GM19438 (cell line): ENCODE data around the gene HPS4.
"Not testable (repeated sequence)": the region's sequence is repeated elsewhere in the genome, so short reads cannot be mapped to it uniquely, and the experiment has no call there.

Experiments
- ATAC-seq: cut with Tn5 transposase; IDR thresholded peaks from one replicate; pipeline ENCODE4 v1.9.1; 2021; ENCODE audit warnings: low read depth; ENCODE audit not compliant: unreplicated experiment

Gene HPS4

DNA sequence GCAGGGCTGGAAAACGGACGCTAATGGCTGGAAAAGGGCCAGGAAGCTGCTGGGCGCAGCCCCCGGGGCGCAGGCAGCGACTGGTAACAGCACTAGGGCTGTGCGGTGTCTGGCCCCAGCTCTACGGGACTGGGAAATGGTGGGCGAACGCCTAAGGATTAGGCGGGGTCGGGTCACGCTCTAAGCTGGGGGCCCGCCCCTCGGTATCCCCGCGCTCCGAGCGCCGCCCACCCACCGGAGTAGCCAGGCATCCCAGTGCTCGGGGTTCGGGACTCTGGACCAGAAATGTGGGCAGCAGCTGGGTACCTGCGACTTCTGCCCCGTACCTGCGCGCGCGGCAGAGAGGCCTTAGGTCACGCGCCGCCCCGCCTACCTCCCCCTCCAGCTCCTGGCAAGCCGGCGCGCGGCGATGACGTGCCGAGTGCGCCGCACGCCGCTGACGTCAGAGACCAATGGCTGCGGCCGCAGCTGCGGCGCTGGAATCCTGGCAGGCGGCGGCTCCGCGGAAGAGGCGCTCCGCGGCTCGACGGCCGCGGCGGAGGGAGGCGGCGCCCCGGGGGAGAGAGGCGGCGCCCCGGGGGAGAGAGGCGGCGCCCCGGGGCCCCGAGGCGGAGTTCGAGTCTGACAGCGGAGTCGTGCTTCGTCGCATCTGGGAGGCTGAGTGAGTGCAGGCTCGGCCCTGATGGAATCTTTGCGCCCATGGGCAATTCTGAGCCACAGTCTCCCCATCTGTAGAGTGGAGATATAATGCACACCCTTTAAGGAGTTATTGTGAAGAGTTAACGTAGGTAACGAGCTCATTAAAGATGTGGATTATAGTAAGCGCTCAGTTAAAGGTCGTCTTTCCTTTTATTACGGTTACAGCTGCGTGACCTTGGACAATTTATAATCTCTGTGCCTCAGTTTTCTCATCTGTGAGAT is at the start of gene HPS4, which contains the start of gene SRRD:
HPS4 (minus strand) TSS at position 345 of the 921 bp plus-strand sequence. CDS start 2,021 bp downstream, outside the sequence.
SRRD (plus strand) TSS at position 439 of the 921 bp plus-strand sequence; CDS start at position 453, 14 bp downstream.
- peak; percentile 60 for ATAC-seq

DNA sequence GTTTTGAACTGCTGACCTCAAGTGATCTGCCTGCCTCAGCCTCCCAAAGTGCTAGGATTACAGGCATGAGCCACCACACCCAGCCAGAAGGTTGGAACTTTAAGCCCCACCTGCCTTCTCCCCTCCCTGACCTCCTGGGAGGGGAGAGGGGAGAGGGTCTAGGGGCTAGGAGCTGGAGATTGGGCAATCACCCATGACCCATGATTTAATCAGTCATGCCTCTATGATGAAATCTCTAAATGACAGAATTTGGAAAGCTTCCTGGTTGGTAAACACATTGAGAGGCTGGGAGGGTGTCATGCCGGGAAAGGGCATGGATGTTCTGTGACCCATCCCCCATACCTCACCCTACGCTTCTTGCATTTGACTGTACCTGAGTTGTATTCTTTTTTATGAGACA is 45.8 kb upstream of the HPS4 start:
- ATAC-seq: no peak

DNA sequence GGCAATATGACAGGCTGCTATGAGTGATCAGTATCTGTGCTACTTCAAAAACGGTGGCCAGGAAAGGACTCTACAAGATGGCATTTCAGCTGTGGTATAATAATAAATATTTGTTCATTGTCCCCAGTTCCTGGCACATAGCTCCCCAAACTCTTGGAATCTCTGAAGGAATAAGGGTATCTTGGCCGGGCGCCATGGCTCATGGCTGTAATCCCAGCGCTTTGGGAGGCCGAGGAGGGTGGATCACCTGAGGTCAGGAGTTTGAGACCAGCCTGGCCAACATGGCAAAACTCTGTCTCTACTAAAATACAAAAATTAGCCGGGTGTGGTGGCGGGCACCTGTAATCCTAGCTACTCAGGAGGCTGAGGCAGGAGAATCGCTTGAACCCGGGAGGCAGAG is 44.9 kb upstream of the HPS4 start:
- ATAC-seq: not testable (repeated sequence)

DNA sequence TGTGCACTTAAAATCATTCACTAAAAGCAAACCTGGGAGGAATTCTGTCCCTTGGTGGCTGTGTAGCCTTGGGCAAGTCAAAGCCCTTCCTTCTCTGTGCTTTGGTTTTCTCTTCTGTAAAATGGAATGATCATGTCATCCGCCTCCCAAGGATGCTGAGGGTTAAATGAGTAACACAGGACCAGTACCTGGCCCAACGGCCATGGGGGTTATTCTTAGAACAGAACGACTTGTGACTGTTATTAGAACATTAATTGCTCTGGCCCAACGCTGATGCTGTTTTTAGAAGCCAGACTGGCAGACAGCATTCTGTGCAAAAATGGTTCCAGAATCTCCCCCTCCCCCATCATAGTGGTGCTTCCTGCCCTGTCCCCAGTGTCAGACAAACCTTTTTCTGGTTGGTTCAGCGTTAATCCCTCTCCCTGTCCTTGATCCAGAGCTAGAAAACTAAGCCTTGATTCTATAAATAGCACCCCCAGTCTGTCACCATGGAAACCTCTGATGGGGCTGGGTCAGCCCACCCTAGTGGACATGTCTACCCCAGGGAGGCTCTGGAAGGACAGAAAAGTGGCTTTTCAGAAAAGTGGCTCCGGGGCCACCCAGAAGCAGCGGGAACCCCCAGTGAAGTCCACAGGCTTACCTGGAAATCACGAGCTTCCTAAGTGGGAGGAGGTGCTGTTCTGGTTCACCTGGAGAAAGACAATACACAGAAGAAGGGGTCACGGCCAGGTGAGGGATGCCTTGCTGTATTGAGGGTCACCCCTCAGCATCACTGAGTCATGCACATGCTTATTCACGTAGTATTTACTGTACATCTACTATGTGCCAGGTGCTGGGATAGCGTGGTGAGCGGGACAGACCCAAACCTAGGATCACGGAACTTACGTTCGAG is 44.2 kb upstream of the HPS4 start:
- no peak for ATAC-seq

DNA sequence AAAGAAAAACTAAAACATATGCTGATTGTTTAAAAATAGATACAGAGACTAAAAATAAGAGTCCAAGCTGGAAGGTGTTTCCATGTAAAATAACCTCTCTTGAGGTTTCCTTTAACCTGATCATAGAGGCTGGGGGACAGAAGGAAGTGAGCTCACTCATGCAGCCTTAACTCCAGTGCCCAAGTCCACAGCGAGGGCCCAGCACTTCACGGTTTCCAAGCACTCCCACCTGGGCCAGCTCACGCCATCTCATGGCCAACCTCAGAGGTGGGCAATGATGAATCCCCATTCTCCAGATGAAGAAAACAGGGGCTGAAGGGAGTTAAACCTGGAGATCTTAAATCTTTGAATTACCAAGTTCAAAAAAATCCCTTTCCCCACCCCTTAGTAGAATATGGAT is 43.6 kb upstream of the HPS4 start:
- ATAC-seq: no peak

DNA sequence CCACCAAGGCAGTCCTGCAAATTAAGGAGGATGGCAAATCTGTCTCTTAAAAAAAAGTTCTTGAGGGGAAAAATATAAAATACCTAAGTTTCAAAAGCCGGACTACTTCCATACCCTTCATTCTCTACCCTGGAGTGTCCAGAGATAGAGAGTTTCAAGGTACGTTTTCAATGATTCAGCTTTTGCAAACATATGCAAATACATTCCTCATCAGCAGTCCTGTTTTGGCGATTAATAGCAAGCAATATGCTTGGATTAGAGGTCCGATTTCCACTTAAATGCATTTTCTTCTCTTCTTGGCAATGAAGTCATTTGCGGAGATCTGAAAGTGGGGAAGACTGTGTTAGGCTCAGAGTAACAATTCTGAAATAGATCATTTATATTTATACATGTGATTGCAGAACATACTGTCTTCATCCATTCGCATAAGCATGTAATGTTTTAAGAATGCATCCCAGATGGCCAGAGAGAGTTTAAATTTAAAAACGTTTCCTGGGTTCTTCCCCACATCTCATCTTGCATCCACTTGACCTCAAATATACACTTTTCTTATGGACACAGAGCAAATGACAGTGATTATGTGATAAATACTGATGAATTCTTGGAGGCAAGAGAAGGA is 42.5 kb upstream of the HPS4 start:
- no peak for ATAC-seq

DNA sequence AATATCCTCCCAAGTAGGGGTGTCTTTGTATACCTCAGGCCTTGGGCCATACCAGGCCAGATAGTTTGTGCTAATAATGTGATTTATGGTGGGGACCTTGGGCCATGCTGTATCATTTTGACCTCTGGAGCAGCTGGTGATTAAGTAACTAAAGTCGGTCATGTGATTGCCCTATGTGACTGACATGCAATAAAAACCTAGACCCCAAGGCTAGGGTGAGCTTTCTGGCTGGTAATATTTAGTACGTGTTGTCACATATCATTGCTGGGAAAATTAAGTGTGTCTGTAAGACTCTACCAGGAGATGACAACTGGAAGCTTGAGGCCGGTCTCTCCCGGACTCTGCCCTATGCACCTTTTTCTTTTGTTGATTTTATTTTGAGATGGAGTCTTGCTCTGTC is 41.3 kb upstream of the HPS4 start:
- ATAC-seq: no peak

DNA sequence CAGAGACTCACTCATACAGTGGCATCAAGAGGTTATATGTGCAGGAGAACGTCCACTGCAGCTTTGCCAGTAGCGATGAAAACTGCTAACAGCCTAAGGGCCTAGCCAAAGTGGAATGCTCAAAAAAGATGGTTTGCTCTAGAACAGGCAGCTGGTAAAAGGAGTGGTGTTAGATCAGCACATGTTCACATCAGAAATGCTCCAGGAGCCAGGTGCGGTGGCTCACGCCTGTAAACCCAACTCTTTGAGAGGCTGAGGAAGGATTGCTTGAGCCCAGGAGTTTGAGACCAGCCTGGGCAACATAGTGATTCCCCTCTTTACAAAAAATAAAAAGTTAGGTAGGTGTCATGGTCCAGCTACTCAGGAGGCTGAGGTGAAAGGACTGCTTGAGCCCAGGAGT is 39.0 kb upstream of the HPS4 start:
- no peak for ATAC-seq

DNA sequence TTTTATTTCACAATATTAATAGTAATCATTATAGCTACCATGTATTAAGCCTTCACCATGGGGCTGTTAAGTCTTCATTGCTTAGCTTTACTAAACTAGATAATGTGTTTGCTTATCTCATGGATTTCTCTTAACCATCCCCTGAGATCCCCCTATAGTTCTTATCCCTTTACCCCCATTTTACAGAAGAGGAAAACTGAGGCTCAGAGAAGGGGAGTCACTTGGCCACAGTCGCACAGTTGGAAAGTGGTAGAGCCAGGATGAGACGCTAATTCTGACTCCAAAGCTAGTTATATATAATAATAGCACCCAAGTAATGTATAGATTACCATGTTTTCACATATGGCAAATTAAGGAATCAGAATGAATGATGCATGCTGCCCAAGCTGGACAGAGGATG is 38.4 kb upstream of the HPS4 start:
- no peak for ATAC-seq

DNA sequence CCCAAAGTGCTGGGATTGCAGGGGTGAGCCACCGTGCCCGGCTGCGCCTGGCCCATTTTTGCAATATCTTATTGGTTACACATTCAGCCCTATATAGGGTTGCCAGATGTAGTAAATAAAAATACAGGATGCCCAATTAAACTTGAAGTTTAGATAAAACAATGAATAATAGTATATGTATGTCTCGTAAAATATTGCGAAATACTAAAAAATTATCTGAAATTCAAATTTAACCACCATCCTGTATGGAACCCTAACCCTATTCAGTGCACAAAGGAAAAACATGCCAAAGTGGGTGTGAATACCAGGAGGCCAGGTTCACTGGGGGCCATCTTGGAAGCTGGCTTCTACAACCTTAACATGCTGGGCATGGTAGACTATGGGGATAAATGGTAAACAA is 33.8 kb upstream of the HPS4 start:
- ATAC-seq: no peak

DNA sequence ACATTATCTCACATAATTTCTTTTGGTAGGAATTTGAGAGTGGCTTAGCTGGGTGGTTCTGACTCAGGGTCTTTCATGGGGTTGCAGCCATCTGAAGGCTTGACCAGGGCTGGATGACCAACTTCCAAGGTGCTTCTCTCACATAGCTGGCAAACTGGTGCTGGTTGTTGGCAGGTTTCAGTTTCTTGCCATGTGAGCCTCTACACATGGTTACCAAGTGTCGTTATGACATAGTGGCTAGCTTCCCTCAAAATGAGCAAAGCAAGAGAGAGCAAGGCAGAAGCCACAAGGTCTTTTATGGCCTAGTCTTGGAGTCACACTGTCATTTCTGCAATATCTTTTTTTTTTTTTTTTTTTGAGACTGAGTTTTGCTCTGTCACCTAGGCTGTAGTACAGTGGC is 32.9 kb upstream of the HPS4 start:
- no peak for ATAC-seq

DNA sequence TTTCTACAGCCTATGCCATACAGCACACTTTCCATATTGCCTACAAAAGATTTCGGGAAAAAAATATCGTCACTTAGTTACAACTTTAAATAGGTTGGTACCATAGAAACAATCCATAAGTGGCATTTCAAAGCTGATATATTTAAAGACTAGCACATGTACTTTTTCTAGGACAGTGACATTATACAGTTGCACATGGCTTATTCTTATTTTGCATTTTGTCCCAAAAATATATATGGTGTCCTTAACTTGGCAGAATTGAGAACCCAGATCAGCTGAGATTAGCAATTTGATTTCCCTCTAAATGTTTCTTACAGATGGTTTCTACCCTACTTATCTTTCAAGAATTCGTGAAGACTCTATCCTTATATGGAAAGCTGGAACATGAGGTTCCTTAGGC is 32.3 kb upstream of the HPS4 start:
- no peak for ATAC-seq

DNA sequence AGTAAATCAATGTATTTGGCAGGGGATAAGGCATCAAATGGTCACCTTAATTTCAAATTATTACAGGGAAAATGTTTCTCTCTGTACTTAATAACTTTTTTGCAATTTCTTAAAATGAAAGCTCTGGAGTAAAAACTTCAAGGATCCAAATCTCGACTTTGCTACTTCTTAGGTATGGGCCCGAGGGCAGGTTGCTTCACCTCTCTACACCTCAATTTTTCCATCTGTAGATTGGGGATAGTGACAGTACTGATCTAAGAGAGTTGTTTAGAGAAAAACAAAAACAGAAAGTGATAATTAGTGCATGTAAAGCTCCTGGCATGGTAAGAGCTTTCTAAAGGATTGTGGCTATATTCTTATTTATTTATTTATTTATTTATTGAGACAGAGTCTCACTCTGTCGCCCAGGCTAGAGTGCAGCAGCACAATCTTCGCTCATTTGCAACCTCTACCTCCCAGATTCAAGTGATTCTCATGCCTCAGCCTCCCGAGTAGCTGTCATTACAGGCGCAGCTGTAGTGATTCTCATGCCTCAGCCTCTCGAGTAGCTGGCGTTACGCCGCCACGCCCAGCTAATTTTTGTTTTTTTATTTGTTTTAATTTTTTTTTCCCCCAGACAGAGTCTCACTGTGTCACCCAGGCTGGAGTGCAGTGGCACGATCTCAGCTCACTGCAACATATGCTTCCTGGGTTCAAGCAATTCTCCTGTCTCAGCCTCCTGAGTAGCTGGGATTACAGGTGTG is 31.0 kb upstream of the HPS4 start:
- no peak for ATAC-seq

DNA sequence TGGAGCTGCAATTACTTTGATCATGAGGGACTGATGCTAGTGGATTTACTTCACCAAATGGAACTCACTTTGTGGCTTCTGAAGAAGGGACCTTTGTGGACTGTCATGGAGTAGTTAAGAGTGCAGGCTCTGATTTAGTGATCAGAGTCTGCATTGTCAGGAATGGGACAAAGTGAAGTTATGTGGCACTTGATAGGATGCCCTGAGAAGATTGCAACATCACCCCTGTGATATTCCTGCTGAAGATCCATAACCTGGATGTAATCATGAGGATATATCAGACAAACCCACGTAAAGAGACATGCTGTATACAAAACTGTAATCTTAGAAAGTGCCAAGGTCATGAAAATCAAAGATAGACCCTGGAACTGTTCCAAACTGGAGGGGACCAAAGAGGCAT is 30.3 kb upstream of the HPS4 start:
- ATAC-seq: no peak

DNA sequence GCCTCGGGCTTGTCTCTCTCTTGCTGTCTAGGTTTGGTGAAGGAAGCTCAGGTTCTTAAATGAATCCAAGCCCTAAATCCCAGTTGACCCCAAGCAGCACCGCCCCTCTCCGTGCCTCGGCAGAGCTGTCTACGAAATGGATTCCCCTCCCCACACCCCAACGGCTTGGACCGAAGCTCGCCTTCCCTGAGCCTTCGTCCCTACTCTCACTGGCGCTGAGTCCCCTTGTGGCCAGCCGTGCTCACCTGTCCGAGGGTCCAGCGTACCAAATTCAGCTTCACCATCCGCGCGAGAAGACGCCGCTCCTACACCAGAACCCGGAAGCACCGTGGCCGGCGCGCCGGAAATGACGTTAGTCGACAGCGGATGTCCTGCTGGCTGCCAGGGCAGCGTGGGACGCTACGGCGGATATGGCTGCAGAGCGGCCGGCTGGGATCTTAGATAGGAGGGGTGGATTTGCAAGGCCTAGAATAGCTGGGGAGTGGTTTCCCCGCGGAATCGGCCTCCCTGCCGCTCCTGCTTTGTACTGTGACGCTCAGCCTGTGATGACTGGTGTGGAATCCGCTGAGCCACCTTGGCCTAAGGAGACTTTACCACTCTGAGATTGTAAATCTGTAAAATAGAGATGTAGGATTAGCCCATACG is 28.7 kb upstream of the HPS4 start, which contains the start of gene TFIP11:
TFIP11 (minus strand) TSS at position 325 of the 645 bp plus-strand sequence. CDS start 2,201 bp downstream, outside the sequence.
- peak; percentile 96 for ATAC-seq

DNA sequence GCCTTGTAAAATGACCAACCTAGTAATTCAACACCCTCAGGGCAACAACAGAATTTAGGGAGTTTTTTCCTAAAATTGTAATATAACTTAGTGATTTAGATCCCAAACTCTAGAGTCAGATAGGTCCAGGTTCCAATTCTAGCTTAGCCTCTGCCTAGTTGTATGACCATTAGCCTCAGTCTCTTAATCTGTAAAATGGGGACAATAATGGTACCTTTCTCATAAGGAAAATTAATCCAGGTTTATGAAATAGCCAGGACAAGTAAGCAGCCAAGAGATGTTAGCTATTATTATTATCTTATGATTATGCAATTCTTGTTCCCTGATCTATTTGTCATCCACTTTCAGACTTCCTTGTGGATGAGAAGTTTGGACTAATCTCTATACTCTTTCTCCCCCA is 24.6 kb upstream of the HPS4 start:
- ATAC-seq: no peak

DNA sequence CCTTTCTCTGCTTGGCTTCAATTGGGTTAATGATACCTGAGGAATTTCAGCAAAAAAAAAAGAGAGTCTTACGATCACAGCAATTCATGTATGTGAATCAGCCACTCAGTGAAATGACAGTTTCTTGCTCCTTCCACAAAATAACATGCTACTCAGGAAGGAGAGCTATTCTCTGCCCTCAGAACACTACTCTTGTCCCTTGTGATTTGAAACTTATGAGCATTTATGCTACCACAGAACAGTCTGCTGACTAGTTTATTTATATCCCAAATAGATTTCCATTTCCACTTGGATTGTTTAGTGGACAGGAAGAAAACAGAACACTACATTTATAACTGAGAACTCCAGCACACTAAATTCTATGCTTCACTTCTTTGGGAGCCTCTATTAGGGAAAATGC is 20.2 kb upstream of the HPS4 start:
- ATAC-seq: no peak

DNA sequence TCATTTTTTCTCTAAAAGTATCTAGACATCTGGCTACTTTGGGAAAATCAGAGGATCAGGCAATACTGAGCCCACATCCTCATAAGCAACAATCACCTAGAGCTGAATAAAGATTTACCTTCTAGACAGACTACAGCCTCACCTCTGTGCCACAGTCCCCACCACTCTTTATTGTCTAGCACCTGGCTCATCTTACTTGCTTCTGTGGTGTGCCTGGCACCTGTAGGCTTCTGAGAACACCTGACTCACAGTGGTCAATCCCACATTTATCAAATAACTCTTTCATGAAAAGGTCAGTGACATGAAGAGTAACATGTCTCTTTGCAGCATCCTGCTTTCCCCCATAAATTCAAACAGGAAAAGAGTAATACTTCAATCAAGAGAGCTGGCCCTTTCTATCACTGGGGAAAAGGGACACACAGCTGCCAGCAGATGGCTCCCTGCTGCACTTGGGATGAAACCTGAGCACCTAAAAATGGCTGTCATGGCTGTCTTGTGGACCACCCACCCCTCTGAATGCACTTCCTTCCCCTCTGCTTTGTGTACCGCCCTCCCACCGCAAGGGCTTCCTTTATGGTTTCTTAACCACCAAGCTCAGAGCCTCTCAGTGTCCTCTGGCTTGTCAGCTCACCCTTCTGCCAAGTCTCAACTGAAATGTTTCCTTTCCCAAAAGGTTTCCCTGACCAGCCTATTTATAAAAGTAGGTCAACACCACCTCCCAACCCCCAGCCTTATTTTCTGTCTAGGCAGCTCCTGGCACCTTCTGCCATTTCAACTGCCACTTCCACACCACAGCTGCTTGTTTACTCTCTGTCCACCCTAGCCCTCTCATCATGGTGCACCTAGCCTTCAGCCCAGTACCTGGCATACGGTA is 19.3 kb upstream of the HPS4 start:
- ATAC-seq: no peak

DNA sequence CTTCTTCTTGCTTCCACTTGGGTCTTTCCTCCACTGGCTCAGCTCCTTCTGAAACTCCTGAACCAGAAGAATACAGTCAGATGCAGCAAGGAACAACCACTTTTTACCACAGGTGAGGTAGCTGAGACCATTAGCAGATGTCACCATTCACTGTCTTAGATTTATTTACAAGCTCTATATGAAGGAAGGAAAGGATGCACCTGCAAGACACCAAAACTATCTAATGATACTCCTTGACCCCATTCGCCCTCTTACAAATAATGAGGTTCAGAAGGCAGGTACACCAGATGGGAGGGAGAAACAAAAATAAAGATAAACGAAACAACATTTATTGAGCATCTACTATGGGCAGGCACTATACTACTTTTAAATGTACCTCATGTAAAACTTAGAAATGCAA is 18.4 kb upstream of the HPS4 start:
- no peak for ATAC-seq
